HG03280 (cell line): ENCODE data around the gene PCYT1B.
"Not testable (repeated sequence)": the region's sequence is repeated elsewhere in the genome, so short reads cannot be mapped to it uniquely, and the experiment has no call there.

Experiments used
- ATAC-seq: cut with Tn5 transposase; IDR thresholded peaks from one replicate; pipeline ENCODE4 v1.9.1; 2021; ENCODE audit warnings: mild to moderate bottlenecking, moderate library complexity; ENCODE audit not compliant: unreplicated experiment

PCYT1B gene

GRCh38 chrX:24646745-24647182 is 383 bp downstream of the PCYT1B start:
- ATAC-seq, result no peak

GRCh38 chrX:24646006-24646405 is 1.1 kb downstream of the PCYT1B start:
- ATAC-seq, result no peak

GRCh38 chrX:24643116-24643515 is 4.0 kb downstream of the PCYT1B start:
- no peak for ATAC-seq

- no peak for ATAC-seq
Observed at GRCh38 chrX:24629701-24630100, 17.4 kb downstream of the PCYT1B start.

- no peak for ATAC-seq
Observed at GRCh38 chrX:24619647-24620046, 27.5 kb downstream of the PCYT1B start.

GRCh38 chrX:24610516-24610915 is 36.6 kb downstream of the PCYT1B start:
- no peak for ATAC-seq

GRCh38 chrX:24607616-24608015 is 39.5 kb downstream of the PCYT1B start:
- ATAC-seq, result no peak

- ATAC-seq, result not testable (repeated sequence)
Observed at GRCh38 chrX:24605941-24606340, 41.2 kb downstream of the PCYT1B start.

GRCh38 chrX:24603191-24603590 is 44.0 kb downstream of the PCYT1B start:
- no peak for ATAC-seq

- no peak for ATAC-seq
Observed at GRCh38 chrX:24601858-24602257, 45.3 kb downstream of the PCYT1B start.

GRCh38 chrX:24594501-24594900 is 52.6 kb downstream of the PCYT1B start:
- ATAC-seq, result no peak

GRCh38 chrX:24590111-24590510 is 57.0 kb downstream of the PCYT1B start:
- no peak for ATAC-seq

GRCh38 chrX:24577091-24577490 is 70.1 kb downstream of the PCYT1B start:
- no peak for ATAC-seq

GRCh38 chrX:24575496-24575895 is 71.7 kb downstream of the PCYT1B start:
- ATAC-seq, result no peak

GRCh38 chrX:24574743-24575142 is 72.4 kb downstream of the PCYT1B start:
- ATAC-seq, result no peak

- no peak for ATAC-seq
Observed at GRCh38 chrX:24567169-24567568, 80.0 kb downstream of the PCYT1B start.

GRCh38 chrX:24566240-24566639 is 80.9 kb downstream of the PCYT1B start:
- no peak for ATAC-seq

GRCh38 chrX:24563291-24564010 is 83.7 kb downstream of the PCYT1B start:
- ATAC-seq, result no peak

GRCh38 chrX:24561121-24561520 is 86.0 kb downstream of the PCYT1B start:
- ATAC-seq, result no peak

- ATAC-seq, result no peak
Observed at GRCh38 chrX:24553011-24553410, 94.1 kb downstream of the PCYT1B start.

GRCh38 chrX:24550166-24550565 is 97.0 kb downstream of the PCYT1B start:
- ATAC-seq, result no peak

GRCh38 chrX:24547961-24548360 is 99.2 kb downstream of the PCYT1B start:
- ATAC-seq, result no peak

- ATAC-seq, result no peak
Observed at GRCh38 chrX:24542756-24543155, 104.4 kb downstream of the PCYT1B start.
